KMS-11 (cell line): ENCODE measurements around the gene FOXG1.

ENCODE experiments used
- H2AFZ ChIP-seq: fragments of 200-600 bp; sonication (generic); 2 replicates; pipeline ENCODE4 v1.6.1; 2016; ENCODE audit warnings: antibody characterized with exemption, mixed run types, low read depth
- H3K27ac ChIP-seq: fragments of 200-600 bp; sonication (generic); 2 replicates; pipeline ENCODE4 v1.6.1; 2016; ENCODE audit warnings: mild to moderate bottlenecking, mixed run types
- H3K27me3 ChIP-seq: fragments of 200-600 bp; sonication (generic); 2 replicates; pipeline ENCODE4 v1.6.1; 2017; ENCODE audit warnings: mild to moderate bottlenecking, low read depth, mixed run types, moderate library complexity; ENCODE audit not compliant: insufficient read depth
- H3K36me3 ChIP-seq: fragments of 200-600 bp; sonication (generic); 2 replicates; pipeline ENCODE4 v1.6.1; 2017; ENCODE audit warnings: mild to moderate bottlenecking, mixed run types; ENCODE audit not compliant: insufficient read depth
- H3K4me1 ChIP-seq: fragments of 200-600 bp; sonication (generic); 2 replicates; pipeline ENCODE4 v1.6.1; 2016; ENCODE audit warnings: mild to moderate bottlenecking, low read depth, mixed run types; ENCODE audit not compliant: poor library complexity, severe bottlenecking
- H3K4me2 ChIP-seq: fragments of 200-600 bp; sonication (generic); 2 replicates; pipeline ENCODE4 v1.7.0; 2016; ENCODE audit warnings: mild to moderate bottlenecking, mixed run types
- H3K4me3 ChIP-seq: fragments of 200-600 bp; sonication (generic); IDR thresholded peaks from 2 replicates; pipeline ENCODE4 v1.6.1; 2017; ENCODE audit warnings: low read depth, low read length, mixed read lengths; ENCODE audit not compliant: insufficient read depth
- H3K79me2 ChIP-seq: fragments of 200-600 bp; sonication (generic); 2 replicates; pipeline ENCODE4 v1.6.1; 2016; ENCODE audit warnings: low read depth, mixed run types; ENCODE audit not compliant: insufficient read depth
- H3K9ac ChIP-seq: fragments of 200-600 bp; sonication (generic); 2 replicates; pipeline ENCODE4 v1.6.1; 2016; ENCODE audit warnings: mild to moderate bottlenecking, mixed run types
- H4K20me1 ChIP-seq: fragments of 200-600 bp; sonication (generic); 2 replicates; pipeline ENCODE4 v1.6.1; 2016; ENCODE audit warnings: mild to moderate bottlenecking, mixed run types; ENCODE audit not compliant: insufficient read depth
- CTCF ChIP-seq: fragments of 200-600 bp; sonication (generic); conservative IDR thresholded peaks from 2 replicates; pipeline ENCODE4 v1.6.1; 2017; ENCODE audit warnings: low read depth, mild to moderate bottlenecking, antibody characterized with exemption, low read length, moderate library complexity, mixed read lengths

FOXG1 gene

GRCh38 chr14:28785096-28785952 is 18.7 kb downstream of the FOXG1 start:
- H4K20me1 ChIP-seq: no peaks in the 10 kb centered on the region
- peak overlapping the region; percentile 59 for H3K27ac ChIP-seq
- no peaks in the 10 kb centered on the region for H3K4me1 ChIP-seq
- no peaks in the 10 kb centered on the region for H3K79me2 ChIP-seq
- H3K27me3 ChIP-seq: no peaks in the 10 kb centered on the region
- peak overlapping the region; percentile 68 for H2AFZ ChIP-seq
- no peak overlapping the region for H3K4me3 ChIP-seq
- no peaks in the 10 kb centered on the region for H3K36me3 ChIP-seq
- no peak overlapping the region; the same call in 1 of the 2 replicates for H3K4me2 ChIP-seq
- H3K9ac ChIP-seq: peak overlapping the region; percentile 72; the same call in 1 of the 2 replicates
- no peak for TF ChIP-seq CTCF

GRCh38 chr14:28807518-28807917 is 40.9 kb downstream of the FOXG1 start:
- Histone ChIP-seq H3K4me1 (no peaks in the 10 kb centered on the region), H3K4me2 (no peak overlapping the region), H3K27ac (no peak overlapping the region), H3K27me3 (no peaks in the 10 kb centered on the region), H3K9ac (no peak overlapping the region), H3K36me3 (no peaks in the 10 kb centered on the region), H4K20me1 (no peaks in the 10 kb centered on the region), H2AFZ (no peak overlapping the region), H3K79me2 (no peaks in the 10 kb centered on the region), H3K4me3 (no peak overlapping the region)
- TF ChIP-seq CTCF: no peak

GRCh38 chr14:28813810-28814209 is 47.2 kb downstream of the FOXG1 start:
- Histone ChIP-seq H2AFZ (no peak overlapping the region), H3K27me3 (no peaks in the 10 kb centered on the region), H3K27ac (no peak overlapping the region), H4K20me1 (no peaks in the 10 kb centered on the region), H3K4me1 (no peaks in the 10 kb centered on the region), H3K79me2 (no peaks in the 10 kb centered on the region), H3K4me3 (no peak overlapping the region), H3K9ac (no peak overlapping the region), H3K36me3 (no peaks in the 10 kb centered on the region), H3K4me2 (no peak overlapping the region)
- no peak for TF ChIP-seq CTCF
